ENCODE data around the gene HEBP2.

DNA sequence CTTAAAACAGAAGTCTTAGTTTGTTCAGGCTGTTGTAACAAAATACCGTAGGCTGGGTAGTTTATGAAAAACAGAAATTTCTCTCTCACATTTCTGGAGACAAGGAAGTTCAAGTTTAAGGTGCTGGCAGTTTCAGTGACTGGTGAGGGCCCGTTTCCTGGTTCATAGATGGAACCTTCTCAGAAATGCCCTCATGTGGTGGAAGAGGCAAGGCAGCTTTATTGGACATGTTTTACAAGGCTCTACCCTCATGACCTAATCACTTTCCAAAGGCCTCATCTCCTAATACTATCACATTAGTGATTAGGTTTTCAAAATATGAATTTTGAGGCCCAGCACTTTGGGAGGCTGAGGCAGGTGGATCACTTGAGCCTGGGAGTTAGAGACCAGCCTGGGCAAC is 2.4 kb downstream of the HEBP2 start:
- TF ChIP-seq RAD21 (IDR thresholded peaks at IDR 0.05; ENCODE audit: low read length): no peak
- TF ChIP-seq, protein P1, sequence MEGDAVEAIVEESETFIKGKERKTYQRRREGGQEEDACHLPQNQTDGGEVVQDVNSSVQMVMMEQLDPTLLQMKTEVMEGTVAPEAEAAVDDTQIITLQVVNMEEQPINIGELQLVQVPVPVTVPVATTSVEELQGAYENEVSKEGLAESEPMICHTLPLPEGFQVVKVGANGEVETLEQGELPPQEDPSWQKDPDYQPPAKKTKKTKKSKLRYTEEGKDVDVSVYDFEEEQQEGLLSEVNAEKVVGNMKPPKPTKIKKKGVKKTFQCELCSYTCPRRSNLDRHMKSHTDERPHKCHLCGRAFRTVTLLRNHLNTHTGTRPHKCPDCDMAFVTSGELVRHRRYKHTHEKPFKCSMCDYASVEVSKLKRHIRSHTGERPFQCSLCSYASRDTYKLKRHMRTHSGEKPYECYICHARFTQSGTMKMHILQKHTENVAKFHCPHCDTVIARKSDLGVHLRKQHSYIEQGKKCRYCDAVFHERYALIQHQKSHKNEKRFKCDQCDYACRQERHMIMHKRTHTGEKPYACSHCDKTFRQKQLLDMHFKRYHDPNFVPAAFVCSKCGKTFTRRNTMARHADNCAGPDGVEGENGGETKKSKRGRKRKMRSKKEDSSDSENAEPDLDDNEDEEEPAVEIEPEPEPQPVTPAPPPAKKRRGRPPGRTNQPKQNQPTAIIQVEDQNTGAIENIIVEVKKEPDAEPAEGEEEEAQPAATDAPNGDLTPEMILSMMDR (conservative IDR thresholded peaks at IDR 0.05; ENCODE audit: low read depth, low read length): no peak
- no peak for TF ChIP-seq CEBPB (IDR thresholded peaks at IDR 0.05; ENCODE audit: low read depth, low read length)
- TF ChIP-seq MXI1 (IDR thresholded peaks at IDR 0.05; ENCODE audit: borderline replicate concordance, low read depth, low read length): no peak
- TF ChIP-seq MAFK (IDR thresholded peaks at IDR 0.05; ENCODE audit: low read depth, low read length): no peak
- TF ChIP-seq, protein P2, sequence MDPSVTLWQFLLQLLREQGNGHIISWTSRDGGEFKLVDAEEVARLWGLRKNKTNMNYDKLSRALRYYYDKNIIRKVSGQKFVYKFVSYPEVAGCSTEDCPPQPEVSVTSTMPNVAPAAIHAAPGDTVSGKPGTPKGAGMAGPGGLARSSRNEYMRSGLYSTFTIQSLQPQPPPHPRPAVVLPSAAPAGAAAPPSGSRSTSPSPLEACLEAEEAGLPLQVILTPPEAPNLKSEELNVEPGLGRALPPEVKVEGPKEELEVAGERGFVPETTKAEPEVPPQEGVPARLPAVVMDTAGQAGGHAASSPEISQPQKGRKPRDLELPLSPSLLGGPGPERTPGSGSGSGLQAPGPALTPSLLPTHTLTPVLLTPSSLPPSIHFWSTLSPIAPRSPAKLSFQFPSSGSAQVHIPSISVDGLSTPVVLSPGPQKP (IDR thresholded peaks at IDR 0.05; ENCODE audit: borderline replicate concordance, low read depth, low read length): no peak
- no peak for TF ChIP-seq SMC3 (IDR thresholded peaks at IDR 0.05; ENCODE audit: low read depth, low read length)
- no peak for TF ChIP-seq BHLHE40 (IDR thresholded peaks at IDR 0.05; ENCODE audit: low read depth, low read length)
- no peak for TF ChIP-seq POLR2A (IDR thresholded peaks at IDR 0.05; ENCODE audit: low read depth, low read length)
- TF ChIP-seq, protein P3, sequence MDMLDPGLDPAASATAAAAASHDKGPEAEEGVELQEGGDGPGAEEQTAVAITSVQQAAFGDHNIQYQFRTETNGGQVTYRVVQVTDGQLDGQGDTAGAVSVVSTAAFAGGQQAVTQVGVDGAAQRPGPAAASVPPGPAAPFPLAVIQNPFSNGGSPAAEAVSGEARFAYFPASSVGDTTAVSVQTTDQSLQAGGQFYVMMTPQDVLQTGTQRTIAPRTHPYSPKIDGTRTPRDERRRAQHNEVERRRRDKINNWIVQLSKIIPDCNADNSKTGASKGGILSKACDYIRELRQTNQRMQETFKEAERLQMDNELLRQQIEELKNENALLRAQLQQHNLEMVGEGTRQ (IDR thresholded peaks at IDR 0.05; ENCODE audit: low read depth, low read length): no peak
- no peak for TF ChIP-seq RFX5 (IDR thresholded peaks at IDR 0.05; ENCODE audit: low read depth, low read length)
- no peak for TF ChIP-seq RCOR1 (IDR thresholded peaks at IDR 0.05; ENCODE audit: insufficient replicate concordance, low read length)
- no peak for TF ChIP-seq NFE2L2 (IDR thresholded peaks at IDR 0.05; ENCODE audit: low read depth, low read length)
